ENCODE results near the gene SYT1. TPM values are rescaled to one million over a fixed set of nuclear protein-coding genes. Genes with fewer than 3 reads are reported as not detected.

The SYT1 gene
- total and polyA plus RNA-seq, 2 donors (not counting 3 experiments of a cell fraction or from before 2014, with no cell fraction given): 3.2 to 15.3 TPM

GRCh38 chr12:79151956-79152355 lies 287.4 kb downstream of the SYT1 start:
- H3K27ac ChIP-seq (ENCODE audit: insufficient read depth, low read depth, low read length): no peak overlapping the region
- DNase-seq (ENCODE audit: low read depth, low spot score): no peak
- TF ChIP-seq EZH2 (IDR thresholded peaks at IDR 0.05; ENCODE audit: borderline replicate concordance, low read depth, low read length, severe bottlenecking): no peak
- TF ChIP-seq CTCF (IDR thresholded peaks at IDR 0.05; ENCODE audit: extremely low read depth in 1 of 2, insufficient read depth in 1 of 2, low read depth in 1 of 2, low read length in 2 of 2): no peak
- no peak for TF ChIP-seq GATA2 (IDR thresholded peaks at IDR 0.05; ENCODE audit: insufficient read depth, insufficient read length, low read depth, low read length)
- no peak for TF ChIP-seq MAX (IDR thresholded peaks at IDR 0.05; ENCODE audit: insufficient read depth, insufficient read length)
- no peak for TF ChIP-seq POLR2AphosphoS5 (IDR thresholded peaks at IDR 0.05; ENCODE audit: insufficient read depth, low read depth, low read length)
- TF ChIP-seq FOS (IDR thresholded peaks at IDR 0.05; ENCODE audit: borderline replicate concordance, insufficient read depth, low read length): no peak
- no peak for TF ChIP-seq POLR2A (IDR thresholded peaks at IDR 0.05; ENCODE audit: low read depth, low read length)
- no peak for TF ChIP-seq MYC (IDR thresholded peaks at IDR 0.05; ENCODE audit: low read depth, low read length)
- no peak for TF ChIP-seq JUN (IDR thresholded peaks at IDR 0.05; ENCODE audit: borderline replicate concordance, insufficient read depth, insufficient read length, low read depth)
- H3K79me2 ChIP-seq (ENCODE audit: control insufficient read depth, insufficient read depth, low read length): no peaks in the 10 kb centered on the region
- no TSS peak for BruUV-seq (replicated peaks)
- ChIA-PET POLR2A (no interaction called here), CTCF (interaction anchor here (0.6 to 1.1 kb wide), 3 partner anchors 10 to 141 kb away, joined by 3 to 4 read pairs (median 3); no protein-coding TSS in a partner anchor)
- no peak overlapping the region for H3K4me2 ChIP-seq (ENCODE audit: insufficient read depth, low read length)
- no peaks in the 10 kb centered on the region for H3K4me1 ChIP-seq (ENCODE audit: control insufficient read depth, extremely low read depth, insufficient read depth, low read length)
- H4K20me1 ChIP-seq (replicated peaks; ENCODE audit: control insufficient read depth, extremely low read depth, insufficient read depth, low read length): no peaks in the 10 kb centered on the region
- no peaks in the 10 kb centered on the region for H3K9me3 ChIP-seq (replicated peaks; ENCODE audit: control insufficient read depth, insufficient read depth, low read length)
- no peaks in the 10 kb centered on the region for H3K27me3 ChIP-seq (ENCODE audit: control insufficient read depth in 2 of 2, insufficient read depth in 2 of 2, low read length in 2 of 2)
- no peak overlapping the region for H2AFZ ChIP-seq (ENCODE audit: low read depth, low read length)
- intact Hi-C loops (cut with micrococcal nuclease) (no loop called here), dilution Hi-C loops (cut with MboI; ENCODE audit: extremely low pct_ligation_motif_present, low sequenced_read_pairs) (no loop called here)
- H3K36me3 ChIP-seq (ENCODE audit: control insufficient read depth in 2 of 2, extremely low read depth in 1 of 2, insufficient read depth in 2 of 2, low read length in 2 of 2): no peaks in the 10 kb centered on the region
- FAIRE-seq: no peak
- H3K9ac ChIP-seq (replicated peaks; ENCODE audit: extremely low read depth, insufficient read depth, low read length): no peak overlapping the region
- H3K9me1 ChIP-seq (replicated peaks; ENCODE audit: control insufficient read depth, extremely low read depth, insufficient read depth, low read length): no peaks in the 10 kb centered on the region
- H3K4me3 ChIP-seq (replicated peaks in 1 of 3; ENCODE audit: insufficient read depth in 1 of 3, low read depth in 1 of 3, low read length in 3 of 3): no peak overlapping the region

All from endothelial cell of umbilical vein (primary cell).